ENCODE data around the gene NXPH3.
A peak's percentile ranks its signal among the peaks of the same experiment; 100 is the strongest.
"Not testable (repeated sequence)": the region's sequence is repeated elsewhere in the genome, so short reads cannot be mapped to it uniquely, and the experiment has no call there.

The NXPH3 gene

DNA sequence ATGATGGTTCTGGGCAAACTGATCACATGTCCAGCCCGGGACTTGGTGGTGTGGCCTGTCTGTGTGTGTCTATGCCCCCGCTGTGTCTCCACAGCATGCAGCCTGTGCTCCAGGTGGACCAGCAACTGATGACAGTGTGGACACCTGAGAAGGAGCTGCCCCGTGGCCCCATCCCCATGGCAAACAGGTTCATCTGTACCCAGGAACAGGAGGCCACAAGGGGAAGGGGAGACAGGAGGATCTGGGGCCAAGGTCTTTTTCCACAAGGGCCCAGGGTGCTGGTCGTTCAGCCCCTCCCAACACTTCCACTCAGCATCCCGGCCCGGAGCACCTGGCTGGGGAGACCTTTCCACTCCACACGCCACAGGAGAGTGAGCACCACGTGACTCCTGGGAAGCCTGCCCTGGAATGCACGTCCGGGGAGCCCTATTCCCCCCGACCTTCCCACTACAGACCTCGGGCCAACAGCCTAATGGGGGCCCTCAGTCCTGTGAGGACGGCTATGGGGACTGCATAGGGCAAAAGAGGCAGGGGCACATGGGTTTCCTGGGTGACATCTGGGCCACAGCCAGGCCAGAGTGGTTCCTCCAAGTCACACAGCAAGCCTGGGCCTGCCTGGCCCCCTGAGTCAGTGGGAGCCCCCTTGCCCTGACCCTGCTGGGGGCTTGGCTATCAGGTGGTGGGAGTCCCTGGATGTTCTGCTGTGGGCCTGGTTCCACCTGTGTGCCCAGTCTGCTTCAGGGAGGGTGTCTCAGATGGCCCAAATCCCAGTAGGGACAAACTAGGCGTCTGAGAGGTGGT is 20.8 kb upstream of the NXPH3 start:
- DNase-seq = no peak

DNA sequence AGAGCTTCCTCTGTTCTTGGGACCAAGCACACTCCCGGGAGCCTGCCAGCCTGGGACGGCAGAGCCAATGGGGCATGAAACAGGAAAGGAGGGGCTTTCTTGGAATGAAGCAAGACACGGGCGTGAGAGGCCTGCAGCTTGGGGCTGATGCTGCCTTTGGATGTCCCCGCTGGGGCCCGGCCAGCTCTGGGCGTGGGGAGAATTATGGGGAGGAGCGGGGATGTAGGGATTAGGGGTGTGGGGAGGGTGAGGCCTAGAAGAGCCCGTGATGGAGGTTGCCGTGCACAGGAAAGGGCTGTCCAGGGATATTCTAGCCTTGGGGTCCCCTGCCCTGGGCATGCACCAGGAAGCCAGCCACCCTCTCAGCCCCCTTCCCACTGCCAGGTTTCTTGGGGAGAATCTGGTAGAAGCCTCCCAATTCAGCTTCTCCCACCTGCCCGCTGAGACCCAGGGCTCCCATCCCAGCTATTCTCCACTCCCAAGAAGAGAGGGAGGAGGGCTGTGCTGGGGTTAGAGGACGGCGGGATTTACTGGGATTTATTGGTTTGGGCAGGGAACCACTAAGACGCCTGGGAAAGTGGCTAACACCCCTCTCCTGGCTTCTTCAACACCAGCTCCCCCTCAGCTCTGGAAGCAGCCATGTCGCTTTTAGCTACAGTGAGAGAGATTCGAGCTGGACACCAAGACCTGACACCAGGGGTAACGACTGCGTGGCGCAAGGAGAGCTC is 20.0 kb upstream of the NXPH3 start:
- no peak for DNase-seq

DNA sequence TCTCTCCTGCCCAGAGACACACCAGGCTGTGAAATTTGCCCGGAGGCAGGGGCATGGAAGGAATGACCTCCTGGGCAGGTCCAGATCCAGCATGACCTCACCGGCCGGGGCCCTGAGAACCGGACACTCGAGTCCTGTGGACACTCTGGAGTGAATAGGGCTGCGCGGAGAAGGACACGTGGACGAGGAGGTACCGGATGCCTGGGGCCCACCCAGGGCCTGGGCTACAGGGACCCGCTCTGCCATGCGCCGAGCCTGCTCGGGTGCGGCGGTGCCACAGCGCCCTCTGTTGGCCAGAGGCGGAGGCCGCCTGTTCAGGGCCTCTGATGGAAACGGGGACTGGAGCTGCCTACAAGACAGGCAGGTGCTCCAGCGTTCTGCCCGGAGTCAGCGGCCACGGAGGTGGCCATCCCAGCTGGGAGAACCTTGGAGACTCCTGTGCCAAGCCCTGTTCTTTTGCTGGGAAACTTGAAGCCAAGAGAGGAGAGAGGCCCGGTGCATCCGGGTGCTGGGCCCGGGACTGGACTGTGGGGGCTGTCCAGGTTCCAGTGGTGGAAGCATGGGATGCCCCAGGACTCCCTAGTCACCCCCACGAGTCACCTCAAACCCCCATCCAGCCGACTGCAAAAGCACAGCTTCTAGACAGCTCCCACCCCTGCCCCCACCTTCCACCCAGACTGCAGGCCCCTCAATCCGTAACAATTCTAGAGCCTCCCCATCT is 19.3 kb upstream of the NXPH3 start:
- peak; percentile 73 for DNase-seq

DNA sequence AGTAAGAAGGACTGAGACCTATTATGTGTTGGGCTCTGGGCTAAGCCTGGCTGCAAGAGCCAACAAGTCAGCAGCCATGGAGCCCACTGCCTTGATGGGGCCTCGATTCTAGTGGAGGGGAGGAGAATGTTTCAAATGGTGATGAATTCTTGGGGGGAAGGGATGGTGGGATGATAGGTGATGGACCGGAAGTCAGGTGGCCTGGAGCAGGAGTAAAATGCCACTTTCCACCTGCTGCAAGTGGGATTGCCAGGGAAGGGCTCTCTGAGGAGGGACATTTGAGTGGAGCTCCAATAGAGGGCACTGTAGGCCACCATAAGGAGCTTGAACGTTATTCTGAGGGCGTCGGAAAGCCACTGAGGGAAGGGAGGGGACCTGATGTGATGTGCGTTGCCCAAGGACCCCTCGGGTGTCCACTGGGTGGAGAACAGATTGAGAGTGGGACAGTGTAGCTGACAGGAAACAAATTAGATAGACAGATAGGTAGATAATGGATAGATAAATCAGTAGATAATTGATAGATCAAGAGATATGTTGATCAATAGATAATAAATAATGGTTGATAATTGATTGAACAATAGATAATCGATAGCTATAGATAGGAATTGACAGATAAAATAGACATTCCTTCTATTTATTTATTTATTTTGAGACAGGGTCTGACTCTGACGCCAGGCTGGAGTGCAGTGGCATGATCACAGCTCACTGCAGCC is 18.2 kb upstream of the NXPH3 start:
- DNase-seq = no peak

DNA sequence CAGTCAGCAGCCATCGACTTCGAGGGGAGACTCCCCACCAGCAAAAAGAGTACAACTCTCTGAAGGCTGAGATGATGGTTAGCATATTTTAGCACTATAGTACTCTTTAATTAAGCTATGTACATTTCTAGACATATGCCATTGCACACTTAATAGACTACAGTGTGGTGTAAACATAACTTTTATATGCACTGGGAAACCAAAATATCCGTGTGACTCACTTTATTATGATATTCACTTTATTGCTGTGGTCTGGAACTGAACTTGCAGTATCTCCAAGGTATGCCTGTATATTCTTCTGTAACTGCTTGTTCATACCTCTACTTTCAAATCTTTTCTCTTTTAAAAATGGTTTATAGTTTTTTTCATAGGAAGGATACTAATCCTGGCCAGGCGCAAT is 11.0 kb upstream of the NXPH3 start:
- no peak for DNase-seq

DNA sequence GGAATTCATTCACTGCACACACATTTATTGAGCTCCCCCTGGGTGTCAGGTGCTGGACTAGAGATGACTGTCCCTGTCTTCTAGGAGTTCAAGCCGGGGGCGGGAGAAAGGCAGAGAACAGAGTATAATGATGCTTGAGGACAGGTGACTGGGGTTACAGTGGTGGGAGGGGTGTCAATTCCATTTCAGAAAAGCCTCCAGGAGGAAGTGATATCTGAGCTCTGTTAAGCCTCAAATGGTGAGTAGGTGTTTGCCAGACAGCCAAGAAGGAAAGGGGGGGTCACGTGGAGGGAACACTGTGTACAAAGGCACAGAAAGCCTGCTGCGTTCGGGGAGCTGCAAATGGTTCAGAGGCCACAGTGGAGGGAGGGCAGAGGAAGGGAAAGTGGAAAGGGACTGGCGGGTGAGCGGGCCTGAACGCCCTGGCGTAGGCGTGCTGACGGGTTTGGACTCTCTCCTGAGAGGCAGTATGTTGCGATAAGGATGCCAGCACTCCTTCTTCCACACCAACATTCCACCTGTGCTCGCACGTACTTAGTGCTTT is 9.7 kb upstream of the NXPH3 start:
- DNase-seq = no peak

DNA sequence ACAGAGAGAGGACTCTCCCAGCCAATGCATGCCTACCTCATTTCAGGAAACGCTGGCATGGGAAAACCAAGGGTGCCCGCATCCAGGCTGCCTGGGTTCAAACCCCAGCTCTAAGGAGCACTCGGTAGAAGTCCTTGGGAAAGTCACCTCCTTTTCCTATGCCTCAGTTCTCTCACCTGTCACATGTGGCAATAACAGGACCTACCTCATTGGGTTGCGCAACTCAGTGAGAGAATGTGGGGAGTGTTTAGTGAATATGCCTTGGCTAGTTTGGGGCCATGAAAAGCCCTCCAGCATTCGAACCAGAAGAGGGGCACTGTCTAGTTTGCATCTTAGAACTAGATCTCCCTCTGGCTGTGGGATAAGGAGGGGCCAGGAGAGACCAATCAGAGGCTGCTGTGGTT is 9.0 kb upstream of the NXPH3 start:
- no peak for DNase-seq

DNA sequence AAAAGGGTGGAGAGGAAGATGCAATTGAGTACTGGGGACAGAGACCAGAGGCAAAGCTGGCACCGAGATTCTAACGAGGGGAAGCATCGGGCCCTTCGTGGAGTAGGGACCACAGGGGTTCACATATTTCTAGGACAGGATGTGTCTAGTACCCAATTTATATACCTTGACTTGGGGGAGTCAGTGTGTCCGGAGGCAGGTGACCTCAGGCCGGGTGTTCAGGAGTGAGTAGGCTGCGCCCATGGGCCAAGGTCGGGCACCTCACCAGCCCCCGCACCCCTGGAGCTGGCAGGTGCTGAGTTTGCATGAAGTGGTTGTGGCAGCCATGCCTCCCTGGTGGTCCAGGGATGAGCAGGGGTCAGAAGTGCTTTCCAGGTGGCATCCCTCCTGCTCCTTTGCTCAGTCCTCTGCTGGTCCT is 8.6 kb upstream of the NXPH3 start:
- DNase-seq = no peak

DNA sequence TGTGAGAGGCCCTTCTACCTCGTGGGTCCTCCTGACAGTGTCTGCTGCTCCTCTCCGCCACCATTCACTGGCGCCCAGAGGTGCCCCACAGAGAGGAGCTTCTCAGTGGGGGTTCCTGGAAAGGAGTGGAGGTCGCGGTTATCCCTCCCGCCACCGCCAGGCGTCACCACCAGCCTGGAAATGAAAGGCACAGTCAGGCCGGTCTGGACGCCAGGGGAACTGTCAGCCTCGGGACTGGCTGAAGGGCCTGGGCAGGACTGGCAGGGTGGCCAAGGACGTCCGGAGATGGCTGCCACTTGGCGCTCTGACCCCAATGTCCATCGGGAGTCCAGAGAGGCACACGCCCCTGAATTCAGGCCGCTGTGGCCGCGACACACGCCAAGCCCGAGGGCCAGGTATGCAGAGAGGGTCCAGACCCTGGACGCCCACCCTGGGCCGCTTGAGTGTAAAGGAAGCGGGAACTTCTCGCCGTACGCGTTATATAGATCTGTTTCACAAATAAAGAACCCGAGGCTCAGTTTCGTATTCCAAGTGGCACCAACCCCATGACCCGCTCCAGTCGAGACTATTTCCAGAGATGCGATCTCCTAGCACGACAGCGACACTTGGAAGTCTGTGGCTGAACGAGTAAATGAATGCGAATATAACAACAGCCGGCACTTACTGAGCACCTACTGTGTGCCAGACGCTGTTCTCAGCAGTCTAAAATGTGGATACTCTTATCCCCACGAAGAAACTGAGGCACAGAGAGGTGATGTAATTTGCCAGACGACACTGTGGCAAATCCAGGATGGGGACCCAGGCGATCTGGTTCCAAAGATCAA is 7.6 kb upstream of the NXPH3 start:
- peak; percentile 75 for DNase-seq

DNA sequence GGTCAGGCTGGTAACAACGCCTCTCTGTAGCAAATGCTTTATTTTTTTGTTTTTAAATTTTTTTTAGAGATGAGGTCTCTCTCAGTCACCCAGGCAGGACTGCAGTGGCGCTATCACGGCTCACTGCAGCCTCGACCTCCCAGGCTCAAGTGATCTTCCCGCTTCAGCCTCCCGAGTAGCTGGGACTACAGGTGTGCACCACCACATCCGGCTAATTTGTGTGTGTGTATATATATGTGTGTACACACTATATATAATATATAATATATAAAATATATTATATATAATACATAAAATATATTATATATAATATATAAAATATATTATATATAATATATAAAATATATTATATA is 7.0 kb upstream of the NXPH3 start:
- DNase-seq = not testable (repeated sequence)

DNA sequence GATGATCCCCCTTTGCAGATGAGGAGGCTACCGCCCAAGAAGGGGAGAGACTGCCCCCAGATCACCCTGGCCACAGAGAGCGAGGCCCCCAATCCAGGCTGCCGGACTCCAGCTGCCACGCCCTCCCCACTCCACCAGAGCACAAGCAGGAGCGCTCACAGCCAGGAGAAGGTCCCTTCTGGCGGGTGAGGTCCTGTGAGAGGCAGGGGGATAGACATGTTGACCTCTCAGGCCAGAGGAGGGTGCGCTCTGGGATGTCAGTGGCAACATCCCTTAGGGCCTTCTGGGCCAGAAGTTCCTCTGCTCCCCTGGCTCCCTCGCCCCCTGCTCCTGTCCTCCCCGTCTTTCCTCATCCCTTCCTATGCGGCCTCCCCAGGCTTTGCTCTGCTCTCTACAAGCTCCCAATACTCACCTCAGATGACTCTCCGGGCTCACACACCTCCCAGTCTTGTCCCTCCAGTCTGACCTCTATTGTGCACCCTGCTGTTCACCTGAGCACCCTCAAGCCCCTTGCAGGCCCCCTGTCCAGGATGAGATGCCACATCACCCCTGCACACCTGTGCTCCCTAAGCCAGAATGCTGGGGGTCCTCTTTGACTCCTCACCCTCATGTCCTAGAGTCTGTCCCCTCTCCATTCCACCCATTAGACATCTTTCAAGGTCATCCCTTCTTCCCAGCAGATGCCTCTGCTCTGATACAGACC is 5.0 kb upstream of the NXPH3 start:
- DNase-seq = no peak

DNA sequence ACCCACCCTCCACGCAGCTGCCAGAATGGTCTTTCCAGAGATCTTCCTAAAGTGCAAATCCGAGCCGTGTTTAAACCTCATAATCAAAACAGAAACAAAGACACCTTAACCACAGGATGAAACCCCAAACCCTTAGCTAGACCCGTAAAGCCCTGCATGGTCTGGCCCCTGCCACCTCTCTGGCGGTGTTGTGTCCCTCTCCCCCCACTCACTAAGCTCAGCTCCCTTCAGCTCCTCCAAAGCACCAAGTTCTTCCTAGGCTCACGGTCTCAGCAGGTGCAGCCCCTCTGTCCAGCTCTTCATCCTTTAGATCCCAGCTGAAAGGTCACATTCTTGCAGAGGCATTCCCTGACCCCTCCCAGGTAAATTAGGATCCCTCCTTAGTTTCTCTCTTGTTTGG is 4.4 kb upstream of the NXPH3 start:
- no peak for DNase-seq

DNA sequence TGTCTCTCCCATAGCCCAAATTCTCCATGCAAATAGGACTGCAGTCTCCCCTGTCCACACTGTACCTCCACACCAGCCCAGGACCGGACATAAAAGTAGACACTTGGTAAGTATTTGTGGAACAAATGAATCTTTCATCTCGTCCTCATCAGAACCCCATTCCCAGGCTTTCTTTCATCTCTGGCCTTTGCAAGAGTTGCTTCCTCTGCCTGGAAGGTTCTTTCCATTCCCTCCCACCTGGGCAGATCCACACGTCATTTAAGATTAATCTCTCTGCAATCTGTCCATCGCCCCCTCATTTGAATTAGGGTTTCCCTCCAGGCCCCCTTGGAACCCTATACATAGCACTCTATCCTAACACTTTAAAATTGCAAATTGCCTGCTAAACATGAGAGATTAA is 3.9 kb upstream of the NXPH3 start:
- no peak for DNase-seq

DNA sequence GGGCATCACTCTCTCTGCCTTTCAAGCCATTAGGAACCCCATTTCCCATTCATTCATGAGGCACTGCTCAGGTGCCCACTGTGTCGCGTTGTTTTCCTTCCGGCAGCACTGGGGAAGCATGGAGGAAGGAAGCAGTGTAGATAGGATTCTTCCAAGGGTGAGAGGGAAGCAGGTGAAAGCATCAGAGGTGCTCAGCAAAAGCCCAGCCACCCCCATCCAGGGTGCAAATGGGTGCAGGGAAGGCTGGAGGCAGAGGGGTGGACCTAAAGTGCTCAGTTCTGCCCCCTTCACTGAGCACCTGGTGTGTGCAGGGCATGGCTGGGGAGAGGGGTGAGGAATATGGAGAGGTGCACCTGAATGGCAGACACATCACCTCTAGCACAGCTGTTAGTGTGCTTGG is 3.4 kb upstream of the NXPH3 start:
- DNase-seq = no peak

DNA sequence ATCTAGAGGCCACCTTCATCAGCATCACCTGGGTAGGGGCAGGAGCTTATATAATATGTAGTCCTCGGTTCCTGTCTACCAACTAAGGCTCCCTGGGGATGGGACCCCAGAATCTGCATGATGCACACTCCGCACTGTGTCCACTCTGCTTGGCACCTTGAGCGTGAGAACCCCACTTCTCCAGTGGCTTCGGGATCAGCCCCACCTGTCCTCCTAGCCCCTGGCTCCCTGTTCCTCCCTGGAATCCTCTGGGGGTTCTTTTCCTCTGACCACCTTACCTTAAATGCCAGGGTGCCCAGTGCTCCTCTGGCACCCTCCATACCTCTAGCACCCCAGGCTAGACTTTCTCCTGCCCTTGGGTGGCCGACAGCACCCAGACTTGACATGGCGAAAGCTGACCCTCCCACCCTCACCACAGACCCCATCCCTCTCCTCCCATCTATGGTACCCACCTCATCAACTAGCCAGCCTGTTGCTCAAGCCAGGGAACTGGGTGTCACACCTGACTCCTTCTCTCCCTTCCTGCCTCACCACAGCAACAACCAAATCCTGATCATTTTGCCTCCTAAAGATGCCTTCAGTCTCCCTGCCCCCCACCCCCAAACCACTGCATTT is 2.8 kb upstream of the NXPH3 start:
- DNase-seq = no peak

DNA sequence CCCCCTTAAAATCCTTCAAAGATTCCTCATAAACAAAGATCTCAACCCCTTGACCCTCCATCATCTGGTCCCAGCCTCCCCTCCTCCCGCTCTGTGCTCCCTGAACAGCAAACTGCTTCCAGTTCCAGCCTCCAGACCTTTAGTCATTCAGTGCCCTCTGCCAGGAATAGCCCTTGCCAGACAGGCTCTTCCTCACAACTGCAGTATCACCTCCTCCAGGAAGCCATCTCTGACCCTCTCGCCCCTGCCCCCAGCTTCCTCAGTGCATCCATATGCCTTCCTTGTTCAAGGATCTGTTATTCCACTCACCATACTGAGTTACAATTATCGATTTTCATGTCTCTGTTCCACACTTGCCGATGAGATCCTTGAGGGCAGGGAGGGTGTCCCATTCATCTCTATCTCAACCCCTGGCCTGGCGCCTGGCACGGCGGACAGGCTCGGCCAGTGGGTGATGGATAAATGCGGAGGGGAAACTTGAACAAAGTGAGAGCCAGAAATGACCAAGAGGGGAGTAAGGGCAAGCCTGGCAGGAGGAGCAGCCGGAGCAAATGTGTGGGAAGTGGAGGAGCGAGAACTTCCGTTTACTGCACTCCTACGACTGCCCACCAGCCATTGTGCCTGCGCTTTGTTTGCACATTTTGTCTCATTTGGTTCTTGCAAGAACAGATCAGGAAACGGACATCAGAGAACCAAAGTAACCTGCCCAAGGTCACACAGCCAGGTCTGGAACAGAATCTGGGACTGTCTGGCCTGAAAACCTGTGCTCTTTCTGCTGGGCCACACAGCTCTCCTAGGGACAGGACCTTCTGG is 2.0 kb upstream of the NXPH3 start:
- DNase-seq = no peak

DNA sequence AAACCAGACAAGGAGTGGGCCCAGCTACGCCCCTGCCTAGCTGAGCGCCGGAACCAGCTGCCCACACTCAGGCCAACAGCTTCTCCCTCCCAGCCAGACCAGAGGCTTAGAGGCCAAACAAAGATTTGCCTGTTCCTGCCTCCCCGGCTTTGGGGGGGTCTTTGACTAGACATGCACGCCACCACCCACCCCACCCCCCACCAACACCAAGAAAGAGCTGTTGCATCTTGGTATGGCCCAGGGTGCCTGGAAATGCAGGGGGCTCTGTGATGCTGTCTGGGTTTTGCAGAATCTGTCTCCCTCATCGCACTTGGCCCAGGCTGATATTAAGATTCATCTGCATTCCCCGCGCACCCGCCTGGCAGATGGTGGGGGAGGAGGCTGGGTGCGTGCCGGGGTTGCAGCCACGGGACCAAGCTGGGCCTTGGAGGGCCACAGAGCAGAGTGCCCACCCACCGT is 1.3 kb upstream of the NXPH3 start:
- no peak for DNase-seq

DNA sequence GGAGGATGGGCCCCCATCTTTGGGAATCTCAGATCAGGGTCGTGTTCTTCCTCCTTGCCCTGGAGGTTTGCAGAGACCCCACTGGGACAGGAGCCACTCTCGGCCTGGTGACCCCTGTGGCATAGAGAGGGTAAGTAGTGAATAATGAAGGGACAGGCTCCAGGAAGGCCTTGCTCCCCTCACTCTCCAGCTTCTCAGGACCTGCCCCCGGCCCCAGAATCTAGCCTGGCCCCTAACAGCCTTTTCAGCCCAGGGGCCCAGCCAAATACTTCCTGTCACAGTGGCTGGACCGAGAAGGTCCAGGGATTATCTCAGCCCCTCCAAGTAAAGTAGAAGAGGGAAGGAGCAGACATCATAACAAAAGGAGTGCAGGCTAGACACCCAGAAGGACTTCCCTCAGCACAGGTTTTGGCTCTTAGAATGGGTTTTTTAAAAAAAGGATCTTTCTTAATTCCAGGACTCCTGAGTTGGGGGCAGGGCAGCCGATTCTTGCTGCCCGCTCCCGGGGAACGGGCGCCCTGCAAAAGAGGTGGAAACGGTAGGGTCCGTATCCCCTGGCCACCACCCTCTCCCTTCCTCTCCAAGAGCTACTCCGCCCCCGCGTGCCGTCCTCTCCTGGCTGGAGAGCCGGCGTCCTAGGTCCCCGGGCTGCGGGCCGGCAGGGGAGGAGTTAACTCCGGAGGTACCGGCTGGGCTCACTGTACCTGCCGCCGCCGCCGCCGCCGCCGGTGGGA is 559 bp upstream of the NXPH3 start:
- DNase-seq = no peak

All from effector CD4-positive, alpha-beta T cell (primary cell).